A673 (cell line): Measurements from ENCODE around the gene RTN4RL2.

Experiments used
- EZH2 ChIP-seq: fragments of 200-600 bp; sonication (generic); IDR thresholded peaks from 2 replicates; pipeline ENCODE4 v1.6.1; 2017; ENCODE audit warnings: borderline replicate concordance, low read depth, mild to moderate bottlenecking, mixed read lengths, antibody characterized with exemption, low read length; ENCODE audit not compliant: poor library complexity, severe bottlenecking
- TF ChIP-seq, protein P1 (sequence below): fragments of 300-800, 200-600 bp; sonication (generic); conservative IDR thresholded peaks from 2 replicates; pipeline ENCODE4 v1.5.1; 2017; ENCODE audit warnings: low read depth, mild to moderate bottlenecking, antibody characterized with exemption, low read length, moderate library complexity, mixed read lengths

DNA sequence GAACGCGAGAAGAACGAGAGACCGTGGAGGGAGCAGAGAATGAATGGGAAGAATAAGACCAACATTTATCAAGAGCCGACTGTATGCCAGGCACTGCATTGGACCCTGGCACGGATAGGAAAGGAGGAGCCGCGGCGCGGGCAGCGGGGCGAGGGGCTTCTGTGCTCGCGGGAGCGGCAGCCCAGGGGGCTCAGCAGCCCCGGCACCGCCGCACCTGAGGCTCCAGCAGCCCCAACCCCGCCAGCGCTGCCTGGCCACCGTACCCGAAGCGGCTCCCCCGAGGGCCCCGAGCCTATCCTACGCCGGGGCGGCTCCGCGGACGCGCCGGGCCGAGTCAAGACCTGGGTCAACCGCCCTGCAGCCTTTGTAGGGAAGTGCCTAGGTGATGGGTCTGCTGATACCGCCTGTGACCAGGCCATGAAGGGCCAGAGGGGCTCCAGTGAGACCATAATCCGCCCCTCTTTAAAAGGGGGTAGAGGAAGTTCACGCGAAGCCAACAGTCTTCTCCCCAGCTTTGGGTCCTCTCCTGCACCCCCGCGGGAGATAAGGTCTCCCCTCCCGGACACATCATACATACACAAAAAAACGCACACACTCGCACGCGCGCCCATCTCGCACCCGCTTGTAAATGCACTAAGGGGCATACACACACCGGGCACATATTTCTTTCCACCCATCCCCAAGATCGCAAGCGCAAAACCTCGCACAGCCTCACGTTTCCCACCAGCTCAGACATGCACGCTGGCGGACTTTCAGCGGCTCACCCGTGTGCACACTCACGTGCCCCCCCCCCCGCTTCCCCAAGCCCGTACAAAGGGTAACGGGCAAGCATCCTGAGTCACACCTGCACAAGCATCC is 935 bp upstream of the RTN4RL2 start:
- TF ChIP-seq, protein P1, sequence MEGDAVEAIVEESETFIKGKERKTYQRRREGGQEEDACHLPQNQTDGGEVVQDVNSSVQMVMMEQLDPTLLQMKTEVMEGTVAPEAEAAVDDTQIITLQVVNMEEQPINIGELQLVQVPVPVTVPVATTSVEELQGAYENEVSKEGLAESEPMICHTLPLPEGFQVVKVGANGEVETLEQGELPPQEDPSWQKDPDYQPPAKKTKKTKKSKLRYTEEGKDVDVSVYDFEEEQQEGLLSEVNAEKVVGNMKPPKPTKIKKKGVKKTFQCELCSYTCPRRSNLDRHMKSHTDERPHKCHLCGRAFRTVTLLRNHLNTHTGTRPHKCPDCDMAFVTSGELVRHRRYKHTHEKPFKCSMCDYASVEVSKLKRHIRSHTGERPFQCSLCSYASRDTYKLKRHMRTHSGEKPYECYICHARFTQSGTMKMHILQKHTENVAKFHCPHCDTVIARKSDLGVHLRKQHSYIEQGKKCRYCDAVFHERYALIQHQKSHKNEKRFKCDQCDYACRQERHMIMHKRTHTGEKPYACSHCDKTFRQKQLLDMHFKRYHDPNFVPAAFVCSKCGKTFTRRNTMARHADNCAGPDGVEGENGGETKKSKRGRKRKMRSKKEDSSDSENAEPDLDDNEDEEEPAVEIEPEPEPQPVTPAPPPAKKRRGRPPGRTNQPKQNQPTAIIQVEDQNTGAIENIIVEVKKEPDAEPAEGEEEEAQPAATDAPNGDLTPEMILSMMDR, result no peak
- no peak for TF ChIP-seq EZH2
